Type B pancreatic cell (in vitro differentiated cells): ENCODE measurements around the gene RPS6KA5. TPM values are rescaled to one million over a fixed set of nuclear protein-coding genes. Genes with fewer than 3 reads are reported as not detected.

ENCODE experiments used
- DNase-seq: peaks from one replicate; pipeline ENCODE4 v3.0.0; 2021; ENCODE audit warnings: mixed read lengths; ENCODE audit not compliant: unreplicated experiment; ENCODE audit errors: extremely low spot score
- H3K27ac Mint-ChIP-seq: 2 replicates; pipeline ENCODE4 v1.8.0; 2021; ENCODE audit warnings: mild to moderate bottlenecking, mixed read lengths
- H3K27me3 Mint-ChIP-seq: 2 replicates; pipeline ENCODE4 v1.8.0; 2021; ENCODE audit warnings: mixed read lengths
- H3K36me3 Mint-ChIP-seq: 2 replicates; pipeline ENCODE4 v1.8.0; 2021; ENCODE audit warnings: mixed read lengths
- H3K4me1 Mint-ChIP-seq: one replicate; pipeline ENCODE4 v1.8.0; 2021; ENCODE audit warnings: mixed read lengths; ENCODE audit not compliant: unreplicated experiment
- H3K4me3 Mint-ChIP-seq: 2 replicates; pipeline ENCODE4 v1.8.0; 2021; ENCODE audit warnings: mild to moderate bottlenecking, mixed read lengths
- H3K9me3 Mint-ChIP-seq: 2 replicates; pipeline ENCODE4 v1.8.0; 2021; ENCODE audit warnings: mixed read lengths
- total RNA-seq: library from RNA; stranded (reverse); gene quantifications from 2 replicates; pipeline ENCODE4 v1.2.1, GENCODE V29; 2021; ENCODE audit warnings: low replicate concordance
- TF ChIP-seq, protein P1 (sequence below): fragments of 200-600 bp; sonication (generic); conservative IDR thresholded peaks from 2 replicates; pipeline ENCODE4 v1.5.0; 2021; ENCODE audit warnings: antibody characterized with exemption, mild to moderate bottlenecking

The RPS6KA5 gene
- total RNA-seq, 1 donor from 2014 or later = 7.4 TPM

DNA sequence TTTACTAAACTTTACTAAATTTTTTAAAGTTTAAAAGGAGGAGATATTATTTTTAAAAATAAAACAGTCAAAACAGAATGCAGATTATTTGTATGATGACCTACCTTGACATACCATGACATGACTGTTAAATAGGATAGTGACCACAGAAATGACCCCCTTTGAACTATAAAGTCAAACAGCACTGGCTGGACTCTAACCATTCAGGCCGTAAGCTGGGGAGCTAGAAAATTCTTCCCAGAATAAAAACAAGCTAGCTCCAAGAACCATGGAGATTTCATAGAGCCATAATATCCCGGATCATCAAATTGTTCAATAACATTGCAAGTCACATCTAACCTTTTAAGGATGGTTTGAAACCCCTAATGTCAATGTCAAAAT, 50.3 kb downstream of the RPS6KA5 start:
- peaks cover 9% of the 10 kb centered on the region for H3K4me1 Mint-ChIP-seq
- no peaks in the 10 kb centered on the region for H3K27me3 Mint-ChIP-seq
- no peak overlapping the region for H3K27ac Mint-ChIP-seq
- H3K4me3 Mint-ChIP-seq = no peak overlapping the region
- H3K36me3 Mint-ChIP-seq = no peaks in the 10 kb centered on the region
- no peaks in the 10 kb centered on the region for H3K9me3 Mint-ChIP-seq
- TF ChIP-seq, protein P1, sequence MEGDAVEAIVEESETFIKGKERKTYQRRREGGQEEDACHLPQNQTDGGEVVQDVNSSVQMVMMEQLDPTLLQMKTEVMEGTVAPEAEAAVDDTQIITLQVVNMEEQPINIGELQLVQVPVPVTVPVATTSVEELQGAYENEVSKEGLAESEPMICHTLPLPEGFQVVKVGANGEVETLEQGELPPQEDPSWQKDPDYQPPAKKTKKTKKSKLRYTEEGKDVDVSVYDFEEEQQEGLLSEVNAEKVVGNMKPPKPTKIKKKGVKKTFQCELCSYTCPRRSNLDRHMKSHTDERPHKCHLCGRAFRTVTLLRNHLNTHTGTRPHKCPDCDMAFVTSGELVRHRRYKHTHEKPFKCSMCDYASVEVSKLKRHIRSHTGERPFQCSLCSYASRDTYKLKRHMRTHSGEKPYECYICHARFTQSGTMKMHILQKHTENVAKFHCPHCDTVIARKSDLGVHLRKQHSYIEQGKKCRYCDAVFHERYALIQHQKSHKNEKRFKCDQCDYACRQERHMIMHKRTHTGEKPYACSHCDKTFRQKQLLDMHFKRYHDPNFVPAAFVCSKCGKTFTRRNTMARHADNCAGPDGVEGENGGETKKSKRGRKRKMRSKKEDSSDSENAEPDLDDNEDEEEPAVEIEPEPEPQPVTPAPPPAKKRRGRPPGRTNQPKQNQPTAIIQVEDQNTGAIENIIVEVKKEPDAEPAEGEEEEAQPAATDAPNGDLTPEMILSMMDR = no peak
- DNase-seq = no peak

DNA sequence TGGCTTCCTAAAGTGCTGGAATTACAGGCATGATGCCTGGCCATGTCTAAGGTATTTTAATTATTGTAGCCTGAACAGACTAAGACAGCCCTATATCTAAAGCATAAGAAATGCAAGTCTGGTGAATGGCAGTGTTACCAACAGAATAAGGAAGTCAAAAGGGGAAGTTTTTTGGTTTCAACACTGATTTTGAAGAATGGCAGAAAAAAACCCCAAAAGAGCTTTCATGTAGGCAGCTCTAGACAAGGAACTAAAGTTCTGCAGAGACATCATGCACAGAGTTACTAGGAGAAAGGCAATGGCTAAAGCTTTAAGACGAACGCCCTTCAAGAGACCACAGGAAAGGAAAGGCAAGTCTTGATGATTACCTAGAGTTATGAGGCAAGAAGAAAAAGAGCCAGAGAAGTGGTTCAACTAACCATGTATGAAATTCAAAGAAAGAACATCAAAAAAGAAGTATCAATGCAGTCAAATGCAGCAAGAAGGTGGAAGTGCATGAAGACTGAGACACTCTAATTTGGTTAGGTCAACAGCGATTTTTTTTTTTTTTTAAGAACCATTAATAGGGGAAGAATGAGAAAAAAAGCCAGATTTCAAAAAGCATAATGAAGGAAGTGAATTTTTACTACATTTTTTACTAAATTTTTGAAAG, 50.8 kb downstream of the RPS6KA5 start:
- no peaks in the 10 kb centered on the region for H3K9me3 Mint-ChIP-seq
- peaks cover 9% of the 10 kb centered on the region for H3K4me1 Mint-ChIP-seq
- DNase-seq = no peak
- TF ChIP-seq, protein P1 = no peak
- no peak overlapping the region for H3K27ac Mint-ChIP-seq
- no peaks in the 10 kb centered on the region for H3K27me3 Mint-ChIP-seq
- H3K4me3 Mint-ChIP-seq = no peak overlapping the region
- H3K36me3 Mint-ChIP-seq = no peaks in the 10 kb centered on the region

DNA sequence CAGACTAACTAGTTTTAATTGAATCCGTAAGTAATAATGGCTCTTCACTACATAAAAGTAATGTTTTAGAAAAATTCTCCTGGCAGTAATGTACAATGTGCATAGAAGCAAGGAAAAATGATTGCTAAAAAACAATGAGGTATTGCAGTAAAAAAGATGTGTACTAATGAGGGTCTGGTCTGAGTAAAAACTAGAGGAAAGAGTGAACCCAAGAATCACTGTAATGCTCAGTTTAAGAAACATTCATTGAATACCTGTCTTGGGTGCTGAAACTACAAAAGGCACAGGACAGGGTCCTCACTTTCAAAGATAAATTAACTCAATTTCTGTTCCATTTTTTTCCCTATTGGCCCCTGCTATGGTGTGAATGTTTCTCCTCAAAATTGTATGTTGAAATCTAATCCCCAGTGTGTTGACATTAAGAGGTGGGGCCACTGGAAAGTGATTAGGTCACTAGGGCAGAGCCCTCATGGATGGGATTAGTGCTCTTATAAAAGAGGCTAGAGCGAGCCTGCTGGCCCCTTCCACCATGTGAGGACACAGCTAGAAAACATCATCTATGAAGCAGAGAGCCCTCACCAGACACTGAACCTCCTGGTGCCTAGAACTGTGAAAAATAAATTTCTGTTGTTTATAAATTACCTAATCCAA, 51.6 kb downstream of the RPS6KA5 start:
- no peak overlapping the region for H3K27ac Mint-ChIP-seq
- no peak overlapping the region for H3K4me3 Mint-ChIP-seq
- H3K27me3 Mint-ChIP-seq = no peaks in the 10 kb centered on the region
- DNase-seq = no peak
- TF ChIP-seq, protein P1 = no peak
- no peaks in the 10 kb centered on the region for H3K9me3 Mint-ChIP-seq
- peaks cover 9% of the 10 kb centered on the region for H3K4me1 Mint-ChIP-seq
- no peaks in the 10 kb centered on the region for H3K36me3 Mint-ChIP-seq

DNA sequence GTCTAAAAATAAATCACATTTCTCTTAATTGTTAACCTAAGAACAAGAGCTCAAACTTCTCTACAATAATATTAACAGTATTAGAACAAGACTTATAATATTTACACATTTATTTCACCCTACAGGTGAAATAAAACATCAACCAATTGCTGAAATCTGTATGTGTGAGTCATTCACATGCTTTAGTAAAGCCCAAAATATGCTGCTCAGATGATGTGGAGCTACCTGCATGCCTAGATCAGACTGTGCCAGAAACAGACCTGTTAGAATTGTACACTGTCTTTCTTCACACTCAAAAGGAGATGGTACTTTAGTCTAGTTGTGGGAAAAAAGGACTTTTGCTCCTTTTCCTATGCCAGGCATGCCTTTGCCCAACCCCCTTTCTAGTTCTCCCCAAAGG, 54.7 kb downstream of the RPS6KA5 start:
- no peak for DNase-seq
- H3K36me3 Mint-ChIP-seq = no peaks in the 10 kb centered on the region
- H3K4me1 Mint-ChIP-seq = peaks cover 9% of the 10 kb centered on the region
- H3K27ac Mint-ChIP-seq = no peak overlapping the region
- H3K9me3 Mint-ChIP-seq = no peaks in the 10 kb centered on the region
- no peaks in the 10 kb centered on the region for H3K27me3 Mint-ChIP-seq
- H3K4me3 Mint-ChIP-seq = no peak overlapping the region
- TF ChIP-seq, protein P1 = no peak

DNA sequence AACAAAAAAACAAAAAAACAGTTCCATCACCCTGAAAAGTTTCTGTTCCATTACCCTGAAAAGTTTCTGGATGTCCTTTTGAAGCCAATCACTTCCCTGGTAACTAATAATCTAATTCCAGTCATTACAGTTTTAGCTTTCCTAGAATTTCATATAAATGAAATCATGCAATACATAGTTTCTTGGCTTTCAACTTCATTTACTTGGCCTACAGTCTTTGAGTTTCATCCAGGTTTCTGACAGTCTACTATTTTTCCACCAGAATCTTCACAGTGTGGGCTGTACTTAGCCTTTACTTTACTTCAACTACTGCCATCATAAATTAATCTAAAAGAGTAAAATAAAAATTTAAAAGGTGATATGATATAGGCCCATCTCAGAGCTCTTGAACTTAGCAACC, 55.5 kb downstream of the RPS6KA5 start:
- H3K9me3 Mint-ChIP-seq = no peaks in the 10 kb centered on the region
- peaks cover 9% of the 10 kb centered on the region for H3K4me1 Mint-ChIP-seq
- no peaks in the 10 kb centered on the region for H3K27me3 Mint-ChIP-seq
- H3K4me3 Mint-ChIP-seq = no peak overlapping the region
- DNase-seq = no peak
- H3K27ac Mint-ChIP-seq = no peak overlapping the region
- TF ChIP-seq, protein P1 = no peak
- no peaks in the 10 kb centered on the region for H3K36me3 Mint-ChIP-seq
